Measurements from ENCODE around the gene GREM1.

Gene GREM1

DNA sequence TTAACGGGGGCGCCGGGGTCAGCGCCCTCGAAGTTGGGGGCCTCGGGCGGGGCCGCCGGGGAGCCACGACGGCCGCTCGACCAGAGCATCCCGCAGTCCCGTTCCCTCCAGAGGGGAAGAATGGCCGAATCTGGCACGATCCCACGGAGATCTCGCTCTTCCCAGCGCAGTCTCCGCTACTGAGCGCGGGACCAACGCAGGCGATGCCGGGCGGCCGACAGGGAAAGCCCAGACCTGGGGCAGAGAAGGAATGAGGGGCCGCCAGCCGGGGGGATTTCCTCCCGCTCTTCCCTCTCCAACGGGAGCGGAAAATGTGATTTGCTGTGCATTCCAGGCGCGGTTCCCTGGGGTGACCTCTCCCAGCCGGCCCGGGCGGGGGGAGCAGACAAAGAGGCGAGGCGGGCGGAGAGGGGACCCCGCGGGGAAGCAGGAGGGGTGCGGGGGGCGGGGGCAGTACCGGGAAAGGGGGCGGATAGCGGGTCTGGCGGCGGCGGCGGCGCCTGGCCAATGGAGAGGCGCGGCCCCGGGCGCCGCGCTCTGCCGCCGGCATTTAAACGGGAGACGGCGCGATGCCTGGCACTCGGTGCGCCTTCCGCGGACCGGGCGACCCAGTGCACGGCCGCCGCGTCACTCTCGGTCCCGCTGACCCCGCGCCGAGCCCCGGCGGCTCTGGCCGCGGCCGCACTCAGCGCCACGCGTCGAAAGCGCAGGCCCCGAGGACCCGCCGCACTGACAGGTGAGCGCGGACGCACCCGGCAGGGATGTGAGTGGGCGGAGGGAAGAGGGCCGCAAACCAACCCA lies at the start of gene GREM1:
GREM1 (plus strand) TSS at position 579 of the 801 bp plus-strand sequence. CDS start 12,687 bp downstream, outside the sequence.
- no peak for DNase-seq (ENCODE audit: low read depth in 2 of 2)

DNA sequence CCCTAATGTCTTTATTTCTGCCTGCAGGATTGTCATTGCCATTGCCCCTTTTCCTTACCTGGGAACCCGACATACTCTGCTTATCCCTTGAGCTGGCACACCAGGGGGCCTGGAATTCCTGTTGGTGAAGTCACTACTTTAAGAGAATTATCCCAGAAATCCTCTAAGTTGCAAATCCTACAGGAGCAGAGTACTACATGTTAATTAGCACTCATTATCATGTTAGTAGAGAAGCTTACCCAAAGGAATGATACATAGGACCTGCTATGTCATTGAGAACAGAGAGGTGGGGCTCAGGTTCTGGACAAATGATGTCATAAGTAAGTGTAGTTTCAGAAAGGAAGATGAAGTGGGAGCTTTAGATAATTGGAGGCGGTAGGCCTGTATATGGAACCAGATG lies 48.9 kb upstream of the GREM1 start:
- DNase-seq (ENCODE audit: low read depth in 2 of 2), result no peak

DNA sequence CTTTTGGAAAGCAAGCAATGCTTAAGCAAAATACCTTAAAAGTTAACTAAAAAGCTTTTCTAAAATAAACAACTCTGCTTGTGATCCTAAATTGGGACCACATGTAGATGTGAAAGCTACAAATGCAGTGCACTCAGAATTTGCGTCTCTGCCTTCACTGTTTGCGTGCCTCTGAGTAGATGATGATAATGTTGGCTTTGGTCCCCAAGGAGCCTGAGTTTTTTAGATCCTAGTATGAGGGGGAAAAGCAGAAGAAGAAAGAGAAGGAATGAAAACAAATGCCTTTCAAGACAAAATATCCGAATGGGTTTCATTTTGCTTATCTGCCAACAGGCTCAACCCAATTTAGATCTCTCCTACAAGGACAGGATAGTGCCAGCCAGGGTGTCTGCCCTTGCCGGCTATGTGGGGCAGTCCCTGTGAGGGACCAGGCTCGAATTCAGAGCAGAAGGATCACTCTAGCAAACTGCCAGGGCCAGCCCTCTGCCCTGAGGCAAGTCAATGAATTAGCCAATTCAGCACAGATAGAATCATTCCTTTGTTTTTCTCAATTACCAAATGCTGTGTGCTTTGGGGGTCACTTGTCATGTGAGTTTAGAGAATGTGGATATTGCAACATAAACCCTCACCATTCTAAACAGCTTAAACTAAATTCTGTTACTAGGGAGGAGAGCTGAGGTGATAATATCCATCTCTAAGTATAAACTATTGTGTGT lies 47.8 kb upstream of the GREM1 start:
- DNase-seq (ENCODE audit: low read depth in 2 of 2), result no peak

DNA sequence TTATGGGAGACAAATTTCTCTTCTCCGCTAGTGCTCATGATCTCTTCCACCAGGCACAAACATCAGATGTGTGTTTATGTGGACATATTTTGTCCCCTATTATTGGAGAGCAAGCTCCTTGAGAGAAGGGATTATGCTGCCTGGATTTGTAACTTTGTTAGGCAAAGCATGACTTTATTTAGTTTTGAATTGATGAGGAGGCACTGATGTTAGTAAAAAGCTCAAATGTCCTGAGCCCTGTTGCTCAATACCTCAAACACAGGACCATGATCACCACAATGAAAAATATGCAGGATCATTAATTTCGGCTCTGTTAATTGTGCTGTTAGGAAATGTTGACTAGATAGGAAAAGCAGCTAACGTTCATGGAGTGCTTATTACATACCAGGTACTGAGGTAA lies 47.2 kb upstream of the GREM1 start:
- DNase-seq (ENCODE audit: low read depth in 2 of 2), result no peak

DNA sequence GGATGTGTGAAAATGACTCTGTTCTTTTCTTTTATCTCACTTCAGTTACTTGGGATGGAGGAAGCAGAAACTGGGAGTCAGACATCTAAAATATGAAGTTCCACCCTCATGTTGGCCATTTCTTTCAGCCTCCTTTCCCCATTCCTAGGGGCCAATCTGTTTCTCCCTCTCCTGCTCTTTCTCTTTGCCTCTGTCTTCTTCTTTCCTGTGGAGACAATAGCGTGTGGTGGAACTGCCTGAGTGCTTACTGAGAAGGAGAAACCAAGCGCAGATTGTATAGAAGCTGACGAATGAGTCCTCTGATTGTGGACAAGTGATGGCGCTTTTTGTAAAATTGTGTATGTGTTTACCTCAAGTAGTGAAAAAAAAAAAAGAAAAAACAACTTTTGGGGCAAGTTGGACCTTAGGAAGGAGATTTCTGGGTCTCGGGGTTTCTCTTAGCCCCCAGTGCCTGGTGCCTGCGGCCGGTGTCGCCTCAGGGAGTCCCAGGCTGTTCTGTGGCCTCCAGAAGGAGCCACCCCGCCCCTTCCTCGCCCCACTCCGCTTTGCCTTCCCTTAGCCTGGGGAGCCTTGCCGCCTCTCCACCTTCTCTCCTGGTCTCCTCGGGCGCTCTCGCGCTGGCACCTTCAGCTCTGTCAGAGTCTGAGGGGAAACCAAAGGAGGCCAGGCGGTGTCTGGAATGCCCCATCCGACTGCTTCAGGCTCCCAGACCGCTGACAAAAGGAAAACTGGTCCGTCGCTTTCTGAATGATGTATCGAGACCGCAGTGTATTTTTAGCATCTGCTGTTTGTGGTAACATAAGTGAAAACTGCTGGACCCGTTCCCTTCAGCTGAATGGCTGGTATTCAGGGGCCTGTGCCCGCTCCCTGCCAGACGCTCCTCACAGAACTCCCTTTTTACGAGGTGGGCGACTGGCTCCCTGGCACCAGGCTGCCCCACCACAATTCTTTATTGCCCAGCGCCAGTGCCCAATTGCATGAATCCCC lies 46.2 kb upstream of the GREM1 start:
- DNase-seq (ENCODE audit: low read depth in 2 of 2), result no peak

DNA sequence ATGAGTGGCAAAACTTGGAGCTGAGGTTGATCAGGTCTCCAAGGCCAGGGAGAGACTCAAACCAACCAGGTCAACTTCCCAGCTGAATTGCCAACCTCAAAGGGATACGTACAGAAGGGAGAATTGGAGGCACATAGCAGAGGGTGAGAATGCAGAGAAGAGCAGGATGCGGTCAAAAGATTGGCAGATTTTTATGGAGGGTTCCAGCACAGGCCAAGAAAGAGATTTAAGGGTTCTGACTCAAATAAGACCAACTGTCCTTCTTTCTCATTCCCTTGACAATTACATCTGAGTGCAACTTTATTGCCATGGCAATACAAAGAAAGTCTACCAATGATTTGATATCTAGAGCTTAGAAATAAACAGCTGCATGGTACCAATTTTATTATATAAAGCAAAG lies 43.1 kb upstream of the GREM1 start:
- DNase-seq (ENCODE audit: low read depth in 2 of 2), result no peak

DNA sequence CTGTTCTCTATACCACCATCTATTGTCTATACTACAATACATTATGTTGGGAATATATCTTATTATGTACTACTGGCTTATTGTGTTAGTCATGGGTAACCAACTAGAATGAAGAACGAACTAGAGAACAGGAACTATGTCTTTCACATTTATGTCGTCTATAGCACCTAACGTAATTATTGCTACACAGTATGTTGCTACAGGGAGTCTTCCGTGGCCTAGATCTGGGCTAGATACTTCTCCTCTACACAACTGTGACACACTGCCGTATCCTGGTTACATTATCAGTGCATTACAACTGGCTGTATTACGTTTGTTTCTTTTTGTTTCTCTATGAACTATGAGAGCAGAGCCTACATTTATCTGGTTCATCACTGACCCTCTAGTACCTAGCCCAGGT lies 42.3 kb upstream of the GREM1 start:
- no peak for DNase-seq (ENCODE audit: low read depth in 2 of 2)

DNA sequence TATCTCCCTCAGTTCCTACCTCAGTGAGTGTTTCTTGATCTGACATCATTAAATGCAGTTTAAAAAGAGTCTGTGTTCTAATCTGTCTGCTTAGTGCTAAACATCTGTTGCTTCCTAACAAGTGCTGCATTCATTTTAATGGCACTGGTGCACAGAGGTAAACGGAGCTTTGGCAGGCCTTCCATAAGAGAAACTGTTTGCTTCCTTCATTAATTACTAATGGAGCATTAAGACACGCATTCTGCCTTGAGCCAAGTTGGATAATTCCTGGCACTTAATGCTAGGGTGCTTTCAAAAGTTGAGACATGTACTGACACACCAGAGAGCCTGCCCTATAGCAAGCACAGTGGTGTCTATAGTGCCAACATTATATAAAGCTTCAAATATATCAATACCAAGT lies 41.6 kb upstream of the GREM1 start:
- no peak for DNase-seq (ENCODE audit: low read depth in 2 of 2)

DNA sequence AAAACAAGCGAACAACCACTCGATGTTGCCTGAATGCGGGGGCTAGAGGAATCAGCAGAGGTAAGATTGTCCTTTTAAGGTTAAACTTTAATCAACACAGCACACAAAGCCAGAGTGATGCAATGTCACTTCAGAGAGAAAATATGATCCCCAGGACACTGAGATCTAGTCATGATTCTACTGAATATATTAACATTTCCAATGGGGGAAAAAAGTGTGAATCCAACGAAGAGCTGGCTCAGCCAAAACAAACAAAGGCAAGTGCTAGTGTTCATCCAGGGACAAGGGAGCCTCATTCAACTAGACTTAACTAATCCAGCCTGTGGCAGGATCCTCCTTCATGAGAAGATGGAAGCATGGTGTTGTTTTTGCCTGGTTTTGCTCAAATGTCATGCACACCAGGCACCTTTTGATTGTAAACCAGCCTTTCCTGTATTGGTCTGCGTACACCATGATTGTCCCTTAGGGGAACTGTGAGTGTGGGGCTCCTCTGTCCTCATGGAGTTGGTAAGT lies 40.5 kb upstream of the GREM1 start:
- DNase-seq (ENCODE audit: low read depth in 2 of 2), result no peak

DNA sequence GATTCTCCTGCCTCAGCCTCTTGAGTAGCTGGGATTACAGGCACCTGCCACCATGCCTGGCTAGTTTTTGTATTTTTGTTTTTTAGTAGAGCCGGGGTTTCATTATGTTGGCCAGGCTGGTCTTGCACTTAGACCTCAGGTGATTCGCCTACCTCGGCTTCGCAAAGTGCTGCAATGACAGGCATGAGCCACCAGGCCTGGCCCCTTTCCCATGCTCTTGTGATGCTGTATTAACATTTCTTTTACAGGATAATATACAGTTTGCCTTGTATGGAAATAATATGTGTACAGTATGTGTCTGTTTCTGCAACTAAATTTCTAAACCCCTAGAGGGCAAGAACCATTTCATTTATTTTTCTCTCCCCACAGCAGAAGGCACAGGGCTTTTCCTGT lies 38.5 kb upstream of the GREM1 start:
- no peak for DNase-seq (ENCODE audit: low read depth in 2 of 2)

DNA sequence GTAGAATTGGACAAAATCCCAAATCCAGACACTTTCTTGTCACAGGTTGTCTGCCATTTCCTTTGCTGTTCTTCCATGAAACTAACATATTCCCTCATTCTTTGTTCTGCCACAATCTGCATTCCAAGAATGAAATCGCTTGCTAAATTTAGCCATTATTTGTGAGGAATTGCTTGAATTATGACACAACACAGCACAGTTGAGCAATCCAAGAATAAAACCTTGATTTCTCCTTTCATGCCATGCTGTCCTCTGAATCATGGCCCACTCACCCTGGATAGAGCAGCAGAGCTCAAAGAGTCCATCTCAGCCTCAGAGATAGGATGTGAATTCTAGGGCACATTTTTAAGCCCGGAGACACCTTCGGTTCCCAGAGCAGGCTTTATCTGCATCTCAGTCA lies 35.2 kb upstream of the GREM1 start:
- DNase-seq (ENCODE audit: low read depth in 2 of 2), result no peak

DNA sequence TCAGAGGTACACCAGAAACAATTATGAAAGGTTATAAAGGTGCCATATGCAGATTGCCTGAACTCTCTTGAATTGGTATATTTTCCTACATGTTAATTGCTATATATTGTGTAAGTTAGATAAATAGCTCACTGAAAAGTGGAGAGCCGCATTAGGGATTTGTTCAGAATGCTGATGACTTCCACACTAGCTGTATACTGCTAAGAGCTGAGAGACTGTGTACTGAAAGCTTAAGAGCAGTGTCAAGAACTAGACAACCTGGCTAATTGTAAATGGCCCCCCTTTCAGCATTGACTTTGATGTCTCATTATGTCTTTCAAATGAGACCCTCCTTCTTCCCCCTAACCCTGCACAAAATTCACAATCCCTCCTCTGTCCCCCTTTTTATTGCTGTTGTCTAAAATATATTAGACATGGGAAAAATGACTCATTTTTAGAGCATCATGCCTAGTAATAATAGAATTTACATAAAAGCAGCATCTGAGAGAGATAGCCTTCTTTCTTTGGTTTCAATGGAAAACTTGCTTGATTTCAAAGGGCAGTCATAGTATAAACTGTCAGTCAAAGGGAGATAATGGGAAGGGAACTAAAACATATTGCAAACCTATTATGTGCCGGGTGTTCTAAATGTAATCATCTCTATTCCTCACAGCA lies 34.7 kb upstream of the GREM1 start:
- no peak for DNase-seq (ENCODE audit: low read depth in 2 of 2)

DNA sequence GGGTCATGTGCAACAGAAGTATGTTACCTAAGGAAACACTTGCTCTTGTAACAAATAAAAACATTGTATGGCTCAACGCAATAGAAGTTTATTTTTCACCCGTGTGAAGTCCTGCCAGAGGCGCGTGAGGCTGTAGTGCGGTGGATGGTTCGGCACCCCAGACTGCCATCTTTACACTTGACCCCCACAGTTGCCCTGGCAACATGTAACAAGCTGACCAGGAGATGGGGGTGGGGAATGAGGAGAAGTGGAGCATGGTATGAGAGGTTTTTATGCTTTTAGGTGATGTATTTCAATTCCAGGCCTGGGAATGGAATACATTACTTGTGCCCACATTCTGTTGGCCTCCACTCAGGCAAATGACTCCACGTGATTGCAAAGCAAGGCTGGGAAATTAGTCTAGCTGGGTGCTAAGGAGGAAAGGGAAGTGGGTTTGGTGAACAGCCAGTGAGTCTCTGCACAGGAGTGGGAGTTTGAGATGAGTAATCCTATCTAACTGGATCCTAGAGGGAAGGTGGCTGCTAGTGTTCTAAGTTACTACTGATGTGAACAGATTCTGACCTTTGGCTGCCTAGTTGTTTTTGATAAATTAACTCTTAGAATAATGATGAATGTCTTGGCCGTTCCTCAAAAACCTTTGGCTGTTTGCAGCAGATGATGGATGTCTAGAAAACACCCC lies 33.8 kb upstream of the GREM1 start:
- DNase-seq (ENCODE audit: low read depth in 2 of 2), result no peak

DNA sequence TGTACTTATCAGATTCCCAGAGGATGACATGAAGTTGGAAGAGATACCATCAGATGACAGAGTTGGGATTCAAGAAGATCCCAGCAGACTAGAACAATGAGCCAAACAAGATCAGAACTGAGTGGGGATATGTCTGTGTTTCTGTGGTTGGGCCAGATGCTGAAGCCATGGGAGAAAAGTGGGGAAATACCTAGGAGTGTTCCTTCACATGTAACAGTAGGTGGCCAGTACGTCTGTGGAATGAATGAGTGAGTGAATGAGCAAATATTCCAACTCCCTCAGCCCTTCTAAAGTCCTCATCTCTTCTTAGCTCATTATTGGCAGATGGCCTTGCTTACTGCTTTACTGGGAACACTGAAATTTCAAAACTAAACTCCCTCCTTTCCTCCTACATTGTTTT lies 32.2 kb upstream of the GREM1 start:
- no peak for DNase-seq (ENCODE audit: low read depth in 2 of 2)

DNA sequence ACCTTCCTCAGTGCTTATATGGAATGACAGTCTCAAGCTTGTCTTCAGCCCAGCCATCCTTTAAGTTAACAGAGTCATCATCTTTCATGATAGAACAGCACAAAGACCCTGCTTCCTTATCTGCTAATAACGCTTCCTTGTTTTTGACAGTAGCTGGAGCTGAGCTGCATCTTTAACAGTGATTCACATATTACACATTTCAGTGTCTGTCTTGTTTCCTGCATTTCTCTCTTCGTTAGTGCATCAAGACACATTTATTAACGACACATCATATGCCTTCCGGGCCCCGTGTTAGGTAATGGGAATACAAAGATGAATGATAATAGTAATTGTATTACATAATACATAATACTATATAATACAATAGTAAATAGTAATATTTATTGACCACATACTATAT lies 30.2 kb upstream of the GREM1 start:
- DNase-seq (ENCODE audit: low read depth in 2 of 2), result no peak

DNA sequence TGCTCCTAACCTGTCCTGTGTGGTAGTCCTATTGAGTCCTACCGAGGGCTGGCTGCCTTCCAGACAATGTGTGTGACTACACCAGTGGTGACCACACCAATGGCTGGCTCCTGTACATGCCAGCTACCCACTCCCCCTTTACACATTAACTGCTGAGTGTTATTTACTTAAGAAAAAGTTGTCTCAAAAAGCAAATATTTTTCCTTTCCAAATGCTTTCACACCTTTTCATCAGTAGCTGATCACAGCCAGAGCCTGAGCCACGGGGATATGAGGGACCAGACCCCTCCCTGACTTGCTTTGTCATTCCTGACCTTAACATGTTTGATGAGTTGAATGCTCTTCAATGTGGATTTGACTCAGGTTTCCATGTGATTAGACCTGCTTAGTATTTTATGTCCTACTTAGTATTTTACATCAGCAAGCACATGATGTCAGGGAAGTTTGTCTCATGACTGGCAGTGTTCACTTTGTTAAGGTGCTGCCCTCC lies 29.6 kb upstream of the GREM1 start:
- no peak for DNase-seq (ENCODE audit: low read depth in 2 of 2)

DNA sequence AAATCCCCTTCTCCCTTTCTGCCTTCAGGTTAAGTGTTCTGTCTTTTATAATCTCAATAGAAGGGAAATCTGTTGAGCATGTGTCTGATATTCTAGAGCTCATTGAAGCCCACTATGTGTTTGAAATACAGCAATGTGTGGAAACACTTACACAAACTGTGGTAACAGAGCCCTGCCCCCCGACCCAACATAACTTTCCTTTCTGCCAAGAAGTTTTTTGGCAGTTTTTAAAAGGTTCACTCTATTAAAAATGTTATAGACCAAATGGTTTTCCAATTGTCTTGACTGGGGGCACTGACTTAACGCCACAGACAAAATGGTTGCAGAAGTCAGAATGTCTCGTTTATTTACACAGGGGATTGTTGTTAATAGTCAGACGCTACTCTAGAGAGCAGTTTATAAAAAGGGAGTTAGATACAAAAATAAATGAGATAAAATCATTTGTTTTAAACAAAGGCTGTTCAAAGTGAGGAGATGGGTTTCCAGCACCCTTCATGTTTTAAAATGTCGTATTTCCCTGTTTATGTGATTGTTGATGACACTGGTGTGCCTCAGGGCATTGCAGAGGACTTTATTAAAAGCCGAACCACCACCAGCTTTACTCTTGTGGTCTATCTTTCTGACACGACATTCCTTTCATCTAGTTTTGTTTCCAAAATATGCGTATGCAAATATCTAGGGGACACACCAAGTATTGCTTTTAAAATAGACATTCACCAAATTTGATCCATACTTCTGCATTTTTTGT lies 26.7 kb upstream of the GREM1 start:
- no peak for DNase-seq (ENCODE audit: low read depth in 2 of 2)

DNA sequence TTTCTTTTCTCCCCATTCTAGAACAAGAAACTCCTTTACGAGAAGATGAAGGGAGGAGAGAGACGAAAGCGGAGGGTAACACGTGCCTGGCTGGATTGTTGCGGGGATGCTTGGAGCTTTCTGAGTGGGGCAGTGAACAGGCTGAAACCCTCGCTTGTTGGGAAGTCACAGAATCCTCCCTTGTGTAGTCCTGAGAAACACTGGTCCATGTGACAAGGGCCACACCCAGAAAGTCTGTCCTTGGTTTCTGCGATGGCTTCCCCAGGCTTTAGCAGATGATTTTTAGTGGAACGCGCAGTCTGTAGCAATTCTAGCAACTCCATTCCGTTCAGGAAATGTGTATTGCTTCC lies 26.1 kb upstream of the GREM1 start:
- DNase-seq (ENCODE audit: low read depth in 2 of 2), result no peak

DNA sequence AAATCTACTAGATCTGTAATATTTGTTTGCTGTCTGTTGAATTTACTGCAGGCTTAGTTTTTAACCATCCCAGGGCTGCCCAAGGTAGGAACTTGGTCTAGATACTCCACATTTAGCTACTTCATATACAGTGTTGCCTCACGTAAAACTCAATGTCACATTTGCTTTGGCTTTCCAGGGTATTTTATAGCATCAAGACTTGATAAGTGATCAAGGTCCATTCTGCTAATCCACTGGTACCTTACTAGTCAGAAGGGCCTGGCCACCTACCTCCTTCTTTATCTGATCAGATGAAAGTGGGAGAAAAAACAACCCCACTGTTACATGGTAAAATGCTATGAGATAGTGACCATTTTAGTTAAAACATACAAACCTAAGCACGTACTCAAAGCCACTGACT lies 25.5 kb upstream of the GREM1 start:
- DNase-seq (ENCODE audit: low read depth in 2 of 2), result no peak

All from stimulated activated CD8-positive, alpha-beta memory T cell treated with anti-CD3 and anti-CD28 coated beads, Interleukin-7, amount 100 ng/mL, for 1 hour (primary cell).